Measurements from ENCODE around the gene SMOC1.

GRCh38 chr14:69957986-69958385, 78.8 kb downstream of the SMOC1 start:
- TF ChIP-seq POLR2AphosphoS5 (IDR thresholded peaks at IDR 0.05; ENCODE audit: low read depth, low read length) (no peak), SIN3A (IDR thresholded peaks at IDR 0.05; ENCODE audit: borderline replicate concordance, insufficient read depth, low read length) (no peak)

Measured in PFSK-1 (cell line).